PC-9 (cell line): ENCODE measurements around the gene EVPL. TPM values are rescaled to one million over a fixed set of nuclear protein-coding genes. Genes with fewer than 3 reads are reported as not detected.
A peak's percentile ranks its signal among the peaks of the same experiment; 100 is the strongest.
"Not testable (repeated sequence)": the region's sequence is repeated elsewhere in the genome, so short reads cannot be mapped to it uniquely, and the experiment has no call there.

Experiments used
- BruUV-seq: library from RNA; stranded (reverse); fragments of 400-500 nt; replicated peaks from 2 replicates; lab custom pipeline; 2021; lab: Mats Ljungman, UMichigan
- CTCF ChIA-PET: fragments of 300-600 bp; sonication (Branson Sonifier 250); formaldehyde crosslinking; loops from one replicate; lab custom pipeline; 2022; ENCODE audit warnings: antibody characterized with exemption; lab: Charles Lee
- POLR2A ChIA-PET: fragments of 300-600 bp; sonication (Branson Sonifier 250); formaldehyde crosslinking; loops from one replicate; lab custom pipeline; 2022; ENCODE audit warnings: antibody characterized with exemption; ENCODE audit not compliant: unreplicated experiment; lab: Charles Lee
- DNase-seq, 2 experiments: peaks; one replicate each; pipeline versions ENCODE4 v3.0.0 to v3.0.0-alpha.2; 2015 to 2022; ENCODE audit warnings: mixed read lengths in 1 of 2
- H2AFZ ChIP-seq: fragments of 200-600 bp; sonication (generic); 2 replicates; pipeline ENCODE4 v1.8.1; 2017; ENCODE audit warnings: antibody characterized with exemption
- H3F3A ChIP-seq: fragments of 200-600 bp; sonication (generic); 2 replicates; pipeline ENCODE4 v1.8.1; 2017; ENCODE audit warnings: antibody characterized with exemption, mild to moderate bottlenecking, low read depth; ENCODE audit not compliant: insufficient read depth
- H3K27ac ChIP-seq: fragments of 200-600 bp; sonication (generic); 2 replicates; pipeline ENCODE4 v1.6.1; 2016; ENCODE audit warnings: mixed run types
- H3K27me3 ChIP-seq: fragments of 200-600 bp; sonication (generic); 2 replicates; pipeline ENCODE4 v1.6.1; 2016; ENCODE audit warnings: low read depth, mixed run types; ENCODE audit not compliant: insufficient read depth
- H3K36me3 ChIP-seq: fragments of 200-600 bp; sonication (generic); 2 replicates; pipeline ENCODE4 v1.6.1; 2016; ENCODE audit warnings: low read depth, mixed run types
- H3K4me1 ChIP-seq: fragments of 200-600 bp; sonication (generic); replicated peaks from 2 replicates; pipeline ENCODE4 v1.6.1; 2016; ENCODE audit warnings: mixed run types; ENCODE audit not compliant: insufficient read depth
- H3K4me2 ChIP-seq: fragments of 200-600 bp; sonication (generic); 2 replicates; pipeline ENCODE4 v1.6.1; 2017; ENCODE audit warnings: mixed run types
- H3K4me3 ChIP-seq: fragments of 200-600 bp; sonication (generic); 2 replicates; pipeline ENCODE4 v1.6.1; 2016; ENCODE audit warnings: mixed run types
- H3K79me2 ChIP-seq: fragments of 200-600 bp; sonication (generic); 2 replicates; pipeline ENCODE4 v1.6.1; 2017; ENCODE audit warnings: low read depth, mixed run types
- H3K9me2 ChIP-seq: fragments of 200-600 bp; sonication (generic); 2 replicates; pipeline ENCODE4 v1.8.1; 2017; ENCODE audit warnings: mild to moderate bottlenecking; ENCODE audit not compliant: insufficient read depth
- H3K9me3 ChIP-seq: fragments of 200-600 bp; sonication (generic); 2 replicates; pipeline ENCODE4 v1.8.1; 2016; ENCODE audit warnings: low read depth; ENCODE audit not compliant: insufficient read depth
- H4K20me1 ChIP-seq: fragments of 200-600 bp; sonication (generic); 2 replicates; pipeline ENCODE4 v1.8.1; 2017; ENCODE audit not compliant: insufficient read depth
- EZH2 ChIP-seq: fragments of 200-600 bp; sonication (generic); IDR thresholded peaks from 2 replicates; pipeline ENCODE4 v1.8.0; 2017; ENCODE audit warnings: antibody characterized with exemption, low read depth
- intact Hi-C: fragments of 100-400 bp; cut with micrococcal nuclease; formaldehyde crosslinking; loops from one replicate; pipeline ENCODE4 v1.10.0; 2022; ENCODE audit not compliant: unreplicated experiment
- total RNA-seq: library from RNA; stranded (reverse); gene quantifications from 2 replicates; pipeline ENCODE4 v1.2.3, GENCODE V29; 2021
- TF ChIP-seq, protein P1 (sequence below): fragments of 200-600 bp; sonication (generic); conservative IDR thresholded peaks from 2 replicates; pipeline ENCODE4 v1.6.1; 2017; ENCODE audit warnings: mixed run types, antibody characterized with exemption, mild to moderate bottlenecking, moderate library complexity

The EVPL gene
- total RNA-seq, 1 experiment from 2014 or later: 60.8 TPM

DNA sequence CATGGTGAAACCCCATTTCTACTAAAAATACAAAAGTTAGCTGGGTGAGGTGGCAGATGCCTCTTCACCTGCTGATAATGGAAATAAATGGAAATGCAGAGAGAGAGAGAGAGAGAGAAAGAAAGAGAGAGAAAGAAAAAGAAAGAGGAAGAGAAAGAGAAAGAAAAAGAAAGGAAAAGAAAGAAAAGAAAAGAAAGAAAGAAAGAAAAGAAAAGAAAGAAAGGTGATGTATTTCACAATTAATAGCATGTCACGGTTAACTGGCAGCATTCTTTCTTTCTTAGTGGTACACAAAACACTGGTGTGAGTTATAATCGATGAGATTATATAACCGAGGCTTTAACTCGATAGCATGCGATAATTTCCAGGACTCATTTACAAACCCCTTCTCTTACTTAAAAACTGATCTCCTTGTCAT lies 51.3 kb downstream of the EVPL start:
- H3F3A ChIP-seq: peaks cover 20% of the 10 kb centered on the region
- H3K27ac ChIP-seq: no peak overlapping the region
- no peak for DNase-seq
- H3K9me3 ChIP-seq: no peaks in the 10 kb centered on the region
- ChIA-PET POLR2A (no interaction called here), CTCF (no interaction called here)
- intact Hi-C loops: no loop called here
- H3K27me3 ChIP-seq: no peaks in the 10 kb centered on the region
- H3K36me3 ChIP-seq: 0 out of 2 replicates have a peak, but pooled peaks cover 6% of the 10 kb centered on the region
- H3K4me1 ChIP-seq: peaks cover 29% of the 10 kb centered on the region
- no TSS peak for BruUV-seq
- TF ChIP-seq, protein P1, sequence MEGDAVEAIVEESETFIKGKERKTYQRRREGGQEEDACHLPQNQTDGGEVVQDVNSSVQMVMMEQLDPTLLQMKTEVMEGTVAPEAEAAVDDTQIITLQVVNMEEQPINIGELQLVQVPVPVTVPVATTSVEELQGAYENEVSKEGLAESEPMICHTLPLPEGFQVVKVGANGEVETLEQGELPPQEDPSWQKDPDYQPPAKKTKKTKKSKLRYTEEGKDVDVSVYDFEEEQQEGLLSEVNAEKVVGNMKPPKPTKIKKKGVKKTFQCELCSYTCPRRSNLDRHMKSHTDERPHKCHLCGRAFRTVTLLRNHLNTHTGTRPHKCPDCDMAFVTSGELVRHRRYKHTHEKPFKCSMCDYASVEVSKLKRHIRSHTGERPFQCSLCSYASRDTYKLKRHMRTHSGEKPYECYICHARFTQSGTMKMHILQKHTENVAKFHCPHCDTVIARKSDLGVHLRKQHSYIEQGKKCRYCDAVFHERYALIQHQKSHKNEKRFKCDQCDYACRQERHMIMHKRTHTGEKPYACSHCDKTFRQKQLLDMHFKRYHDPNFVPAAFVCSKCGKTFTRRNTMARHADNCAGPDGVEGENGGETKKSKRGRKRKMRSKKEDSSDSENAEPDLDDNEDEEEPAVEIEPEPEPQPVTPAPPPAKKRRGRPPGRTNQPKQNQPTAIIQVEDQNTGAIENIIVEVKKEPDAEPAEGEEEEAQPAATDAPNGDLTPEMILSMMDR: no peak
- TF ChIP-seq EZH2: no peak
- peaks cover 58% of the 10 kb centered on the region for H3K79me2 ChIP-seq
- H3K9me2 ChIP-seq: no peaks in the 10 kb centered on the region
- H2AFZ ChIP-seq: no peak overlapping the region
- H4K20me1 ChIP-seq: no peaks in the 10 kb centered on the region
- no peak overlapping the region for H3K4me3 ChIP-seq
- peak overlapping the region; percentile 19; the same call in 1 of the 2 replicates for H3K4me2 ChIP-seq

DNA sequence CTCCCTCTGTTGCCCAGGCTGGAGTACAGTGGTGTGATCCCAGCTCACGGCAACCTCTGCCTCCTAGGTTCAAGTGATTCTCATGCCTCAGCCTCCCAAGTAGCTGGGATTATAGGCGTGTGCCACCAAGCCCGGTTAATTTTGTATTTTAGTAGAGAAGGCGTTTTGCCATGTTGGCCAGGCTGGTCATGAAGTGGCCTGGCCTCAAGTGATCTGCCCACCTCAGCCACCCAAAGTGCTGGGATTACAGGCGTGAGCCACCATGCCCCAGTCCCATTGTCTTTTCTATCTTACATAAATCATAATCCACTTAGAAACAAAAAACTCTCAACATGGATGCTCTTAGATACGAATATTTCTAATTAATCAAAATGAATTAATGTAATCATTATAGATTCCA lies 51.9 kb downstream of the EVPL start:
- POLR2A ChIA-PET, intact Hi-C loops: not testable (repeated sequence)
- peaks cover 53% of the 10 kb centered on the region for H3K79me2 ChIP-seq

DNA sequence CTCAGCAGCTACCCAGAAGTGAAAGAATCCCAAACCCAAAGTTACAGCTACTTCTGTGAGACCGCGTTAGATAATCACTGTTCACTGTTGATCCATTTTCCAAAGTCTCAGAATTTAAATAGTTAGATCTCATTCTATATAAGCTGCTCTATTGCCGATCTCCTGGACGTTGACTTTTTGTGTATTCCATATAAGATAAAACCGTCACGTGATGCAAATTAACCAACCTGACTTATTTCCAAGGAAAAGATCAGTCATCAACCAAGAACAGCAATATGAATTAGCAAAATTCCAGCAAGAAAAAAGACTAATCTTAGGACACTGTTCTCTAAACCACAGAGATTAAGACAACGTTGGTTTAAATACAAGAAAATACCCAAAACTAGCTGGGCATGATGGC lies 56.5 kb downstream of the EVPL start:
- POLR2A ChIA-PET: interaction anchor here (0.7 kb wide), 1 partner anchor 29 kb away, joined by 6 read pairs; no protein-coding TSS in a partner anchor
- H3K27me3 ChIP-seq: no peaks in the 10 kb centered on the region
- no peaks in the 10 kb centered on the region for H3K9me2 ChIP-seq
- H3K4me1 ChIP-seq: peaks cover 12% of the 10 kb centered on the region
- peaks cover 19% of the 10 kb centered on the region for H3F3A ChIP-seq
- no peaks in the 10 kb centered on the region for H3K9me3 ChIP-seq
- H3K36me3 ChIP-seq: 0 out of 2 replicates have a peak, but pooled peaks cover 6% of the 10 kb centered on the region
- H4K20me1 ChIP-seq: no peaks in the 10 kb centered on the region
- no peak overlapping the region for H3K4me3 ChIP-seq
- peak overlapping the region; percentile 56 for H3K27ac ChIP-seq
- no peak for DNase-seq
- CTCF ChIA-PET: no interaction called here
- H3K4me2 ChIP-seq: peak overlapping the region; percentile 26; the same call in 1 of the 2 replicates
- no peak for TF ChIP-seq EZH2
- TF ChIP-seq, protein P1: no peak
- H2AFZ ChIP-seq: no peak overlapping the region
- intact Hi-C loops: no loop called here
- H3K79me2 ChIP-seq: peaks cover 19% of the 10 kb centered on the region
- no TSS peak for BruUV-seq

More for the DNA sequence above, 51.9 kb downstream of the EVPL start:
- H3K27ac ChIP-seq, H3K9me2 ChIP-seq, H3K27me3 ChIP-seq, H3K9me3 ChIP-seq, H4K20me1 ChIP-seq, H2AFZ ChIP-seq, DNase-seq, CTCF ChIA-PET, BruUV-seq, H3K4me3 ChIP-seq, H3K4me2 ChIP-seq, H3K36me3 ChIP-seq: not testable (repeated sequence)
- Histone ChIP-seq H3F3A (peaks cover 22% of the 10 kb centered on the region), H3K4me1 (peaks cover 28% of the 10 kb centered on the region)
